Measurements from ENCODE around the gene PSD4. TPM values are rescaled to one million over a fixed set of nuclear protein-coding genes. Genes with fewer than 3 reads are reported as not detected.

PSD4 gene
- total RNA-seq, 1 experiment from 2014 or later: 12.6 TPM

GRCh38 chr2:113135317-113135716 lies 38.5 kb upstream of the PSD4 start:
- no peaks in the 10 kb centered on the region for H3K9me2 ChIP-seq (ENCODE audit: insufficient read depth)
- H4K20me1 ChIP-seq (ENCODE audit: insufficient read depth): no peaks in the 10 kb centered on the region
- BruUV-seq (replicated peaks): no TSS peak
- H3K36me3 ChIP-seq (ENCODE audit: control insufficient read depth in 1 of 2, insufficient read depth in 2 of 2, low read length in 2 of 2): no peaks in the 10 kb centered on the region
- ATAC-seq (no peak), DNase-seq (ENCODE audit: low read depth, low spot score) (no peak)
- H3K4me2 ChIP-seq (ENCODE audit: low read length): no peak overlapping the region
- no peak overlapping the region for H2AFZ ChIP-seq (ENCODE audit: low read depth, low read length, poor library complexity, severe bottlenecking)
- no peak for TF ChIP-seq EZH2phosphoT487 (IDR thresholded peaks at IDR 0.05; ENCODE audit: borderline replicate concordance)
- TF ChIP-seq REST (IDR thresholded peaks at IDR 0.05; ENCODE audit: low read depth): no peak
- no peak for TF ChIP-seq YY1 (IDR thresholded peaks at IDR 0.05; ENCODE audit: extremely low read depth, insufficient replicate concordance, low read depth, low read length)
- no peak for TF ChIP-seq CBX3 (IDR thresholded peaks at IDR 0.05; ENCODE audit: low read depth)
- no peak for TF ChIP-seq ZFX (IDR thresholded peaks at IDR 0.05)
- TF ChIP-seq SP1 (IDR thresholded peaks at IDR 0.05; ENCODE audit: low read depth): no peak
- TF ChIP-seq EZH2 (IDR thresholded peaks at IDR 0.05): no peak
- no peak for TF ChIP-seq SRF (IDR thresholded peaks at IDR 0.05; ENCODE audit: low read depth)
- TF ChIP-seq ATF3 (IDR thresholded peaks at IDR 0.05): no peak
- TF ChIP-seq POLR2AphosphoS5 (IDR thresholded peaks at IDR 0.05; ENCODE audit: low read depth, low read length): no peak
- no peak for TF ChIP-seq ZBTB33 (IDR thresholded peaks at IDR 0.05; ENCODE audit: extremely low read depth, insufficient replicate concordance, low read length)
- TF ChIP-seq JUND (IDR thresholded peaks at IDR 0.05): no peak
- TF ChIP-seq TCF7L2 (IDR thresholded peaks at IDR 0.05; ENCODE audit: borderline replicate concordance, extremely low read depth, insufficient read depth, insufficient read length): no peak
- no peak for TF ChIP-seq CEBPB (IDR thresholded peaks at IDR 0.05; ENCODE audit: low read depth)
- no peak for TF ChIP-seq FOSL1 (IDR thresholded peaks at IDR 0.05; ENCODE audit: low read depth)
- no peak overlapping the region for H3K9ac ChIP-seq (ENCODE audit: low read length)
- no peaks in the 10 kb centered on the region for H3K27me3 ChIP-seq (ENCODE audit: insufficient read depth, low read length)
- CTCF ChIA-PET: interaction anchor here (0.6 to 3.5 kb wide), 3 partner anchors 64 to 98 kb away, joined by 3 to 32 read pairs (median 5); no protein-coding TSS in a partner anchor
- no peak overlapping the region for H3K4me3 ChIP-seq (replicated peaks in 1 of 2; ENCODE audit: low read depth in 1 of 2, low read length in 2 of 2)
- intact Hi-C loops (cut with micrococcal nuclease): loop anchor here (5.0 kb wide), 1 partner anchor 257 kb away; no protein-coding TSS in a partner anchor
- POLR2A ChIA-PET: no interaction called here
- RAD21 ChIA-PET (ENCODE audit: low non-redundant PET in 1 of 2, low total read pairs in 2 of 2, uncharacterized antibody in 2 of 2, unreplicated experiment in 2 of 2): no interaction called here
- no peaks in the 10 kb centered on the region for H3K9me3 ChIP-seq (ENCODE audit: control insufficient read depth in 1 of 2, insufficient read depth in 1 of 2, low read depth in 1 of 2, low read length in 2 of 2)
- no peaks in the 10 kb centered on the region for H3K79me2 ChIP-seq (ENCODE audit: insufficient read depth, low read length)
- no peak overlapping the region for H3K27ac ChIP-seq (ENCODE audit: low read depth, low read length)
- peaks cover 0 to 21% of the 10 kb centered on the region in 2 experiments; a peak in 3 of 4 replicates for H3K4me1 ChIP-seq (ENCODE audit: control insufficient read depth in 1 of 2, insufficient read depth in 2 of 2, low read length in 2 of 2)

Measured in HCT116 (cell line).